Neural cell (in vitro differentiated cells): ENCODE data around the gene DDX53.

ENCODE experiments used
- EZH2 ChIP-seq: fragments of 200-600, 300-800 bp; shearing (Covaris generic), sonication (generic); IDR thresholded peaks from 2 replicates; pipeline ENCODE4 v1.6.1; 2014; ENCODE audit warnings: antibody characterized with exemption, low read length, borderline replicate concordance, mild to moderate bottlenecking; ENCODE audit not compliant: insufficient read depth, poor library complexity, severe bottlenecking
- MXI1 ChIP-seq: fragments of 450-650 bp; conservative IDR thresholded peaks from 2 replicates; pipeline ENCODE4 v1.6.1; 2014; ENCODE audit warnings: antibody characterized with exemption, mild to moderate bottlenecking; ENCODE audit not compliant: poor library complexity, severe bottlenecking
- POLR2AphosphoS5 ChIP-seq: IDR thresholded peaks from 2 replicates; pipeline ENCODE4 v1.6.1; 2012
- RAD21 ChIP-seq: fragments of 450-650 bp; conservative IDR thresholded peaks from 2 replicates; pipeline ENCODE4 v1.6.1; 2014; ENCODE audit warnings: antibody characterized with exemption, mild to moderate bottlenecking, moderate library complexity
- TAF1 ChIP-seq: IDR thresholded peaks from 2 replicates; pipeline ENCODE4 v1.6.1; 2012; ENCODE audit warnings: low read depth
- TF ChIP-seq, protein P1 (sequence below): fragments of 450-650 bp; IDR thresholded peaks from 2 replicates; pipeline ENCODE4 v1.5.1; 2014; ENCODE audit warnings: antibody characterized with exemption, mild to moderate bottlenecking, moderate library complexity; ENCODE audit not compliant: poor library complexity, severe bottlenecking

DNA sequence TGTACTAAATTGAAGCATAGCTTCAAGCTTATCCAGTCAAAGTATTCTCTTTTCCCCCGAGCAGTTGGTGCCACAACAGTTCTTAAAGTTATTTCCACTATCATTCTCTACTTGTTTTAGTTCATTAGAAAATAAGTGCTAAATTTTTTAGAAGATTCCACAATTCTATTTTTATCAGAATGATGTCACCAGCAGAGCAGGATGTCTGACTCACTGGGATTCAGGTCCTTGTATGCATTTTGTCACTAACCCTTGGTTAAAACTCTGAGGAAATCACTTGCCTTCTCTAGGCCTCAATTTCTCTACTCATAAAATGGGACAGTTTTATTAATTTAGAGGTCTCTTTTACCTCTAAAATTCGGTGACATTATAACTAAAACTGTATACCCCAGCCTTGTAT is 3.4 kb downstream of the DDX53 start:
- TF ChIP-seq, protein P1, sequence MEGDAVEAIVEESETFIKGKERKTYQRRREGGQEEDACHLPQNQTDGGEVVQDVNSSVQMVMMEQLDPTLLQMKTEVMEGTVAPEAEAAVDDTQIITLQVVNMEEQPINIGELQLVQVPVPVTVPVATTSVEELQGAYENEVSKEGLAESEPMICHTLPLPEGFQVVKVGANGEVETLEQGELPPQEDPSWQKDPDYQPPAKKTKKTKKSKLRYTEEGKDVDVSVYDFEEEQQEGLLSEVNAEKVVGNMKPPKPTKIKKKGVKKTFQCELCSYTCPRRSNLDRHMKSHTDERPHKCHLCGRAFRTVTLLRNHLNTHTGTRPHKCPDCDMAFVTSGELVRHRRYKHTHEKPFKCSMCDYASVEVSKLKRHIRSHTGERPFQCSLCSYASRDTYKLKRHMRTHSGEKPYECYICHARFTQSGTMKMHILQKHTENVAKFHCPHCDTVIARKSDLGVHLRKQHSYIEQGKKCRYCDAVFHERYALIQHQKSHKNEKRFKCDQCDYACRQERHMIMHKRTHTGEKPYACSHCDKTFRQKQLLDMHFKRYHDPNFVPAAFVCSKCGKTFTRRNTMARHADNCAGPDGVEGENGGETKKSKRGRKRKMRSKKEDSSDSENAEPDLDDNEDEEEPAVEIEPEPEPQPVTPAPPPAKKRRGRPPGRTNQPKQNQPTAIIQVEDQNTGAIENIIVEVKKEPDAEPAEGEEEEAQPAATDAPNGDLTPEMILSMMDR: no peak
- TF ChIP-seq POLR2AphosphoS5: no peak
- no peak for TF ChIP-seq TAF1
- no peak for TF ChIP-seq EZH2
- no peak for TF ChIP-seq MXI1
- TF ChIP-seq RAD21: no peak
